PFSK-1 (cell line): ENCODE measurements around the gene IL1RL1.

Source experiments
- POLR2AphosphoS5 ChIP-seq: IDR thresholded peaks from 2 replicates; pipeline ENCODE4 v1.6.1; 2012; ENCODE audit warnings: low read depth, mild to moderate bottlenecking, control low read depth, low read length, moderate library complexity
- TAF1 ChIP-seq: IDR thresholded peaks from 2 replicates; pipeline ENCODE4 v1.6.1; 2012; ENCODE audit warnings: low read length, control low read depth, borderline replicate concordance; ENCODE audit not compliant: insufficient read depth

DNA sequence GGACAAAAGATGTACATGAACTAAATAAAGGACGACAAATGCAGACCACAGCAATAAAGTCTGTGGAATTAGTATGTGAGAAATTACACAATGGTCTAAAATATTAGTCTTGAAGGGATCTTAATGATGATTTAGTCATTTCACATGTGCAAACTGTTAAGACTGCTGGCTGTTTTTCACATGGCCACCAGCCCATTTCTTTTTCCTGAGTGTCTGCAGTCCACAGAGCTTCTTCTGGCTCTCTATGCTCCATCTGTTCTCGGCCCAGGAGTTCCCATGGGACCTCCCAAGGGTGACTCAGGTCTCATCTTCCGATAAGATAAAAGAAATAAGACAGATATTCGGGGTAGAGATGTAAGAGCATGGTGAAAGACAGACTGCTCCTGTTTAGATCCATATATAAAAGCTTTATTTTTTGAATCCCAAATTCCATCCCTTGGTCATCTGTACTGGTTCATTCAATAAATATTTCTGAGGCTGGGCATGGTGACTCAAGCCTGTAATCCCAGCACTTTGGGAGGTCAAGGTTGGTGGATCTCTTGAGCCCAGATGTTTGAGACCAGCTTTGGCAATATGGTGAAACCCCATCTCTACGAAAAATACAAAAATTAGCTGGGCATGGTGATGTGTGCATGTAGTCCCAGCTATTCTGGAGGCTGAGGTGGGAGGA, 20.1 kb downstream of the IL1RL1 start:
- TF ChIP-seq POLR2AphosphoS5: no peak
- TF ChIP-seq TAF1: no peak
